ENCODE data around the gene EZR. TPM values are rescaled to one million over a fixed set of nuclear protein-coding genes. Genes with fewer than 3 reads are reported as not detected.
"Not testable (repeated sequence)": the region's sequence is repeated elsewhere in the genome, so short reads cannot be mapped to it uniquely, and the experiment has no call there.

EZR gene
- total RNA-seq, 1 donor from 2014 or later: 254 TPM

- Histone ChIP-seq H3K27me3 (ENCODE audit: insufficient read depth, low read length) (no peaks in the 10 kb centered on the region), H2AFZ (ENCODE audit: low read depth, low read length) (no peak overlapping the region), H3K9me3 (ENCODE audit: insufficient read depth, low read depth, low read length) (no peaks in the 10 kb centered on the region), H3K36me3 (ENCODE audit: insufficient read depth, low read length) (no peaks in the 10 kb centered on the region), H3K4me2 (ENCODE audit: low read length) (no peak overlapping the region), H3K27ac (ENCODE audit: low read depth, low read length) (no peak overlapping the region), H3K4me1 (ENCODE audit: insufficient read depth, low read length) (peaks cover 27% of the 10 kb centered on the region), H4K20me1 (ENCODE audit: insufficient read depth, low read length) (peaks cover 78% of the 10 kb centered on the region), H3K4me3 (ENCODE audit: insufficient read depth, low read depth, low read length) (no peak overlapping the region), H3K9ac (ENCODE audit: low read length) (no peak overlapping the region), H3K79me2 (ENCODE audit: insufficient read depth, low read length) (peaks cover 98% of the 10 kb centered on the region)
- H3K36me3 Mint-ChIP-seq (ENCODE audit: low read depth, unreplicated experiment): peaks cover 4% of the 10 kb centered on the region
- H3K9me3 Mint-ChIP-seq (ENCODE audit: unreplicated experiment): no peaks in the 10 kb centered on the region
- peaks cover 33% of the 10 kb centered on the region for H3K4me1 Mint-ChIP-seq (ENCODE audit: low read depth, unreplicated experiment)
- DNase-seq (ENCODE audit: low read depth) (no peak), FAIRE-seq (no peak)
- no peak overlapping the region for H3K27ac Mint-ChIP-seq (ENCODE audit: unreplicated experiment)
- no peak overlapping the region for H3K4me3 Mint-ChIP-seq (ENCODE audit: unreplicated experiment)
- H3K27me3 Mint-ChIP-seq (ENCODE audit: low read depth, unreplicated experiment): no peaks in the 10 kb centered on the region
- TF ChIP-seq EZH2 (IDR thresholded peaks at IDR 0.05; ENCODE audit: insufficient read depth, low read length) (no peak), CTCF (IDR thresholded peaks at IDR 0.05; ENCODE audit: insufficient read depth, low read depth, low read length) (no peak)
These were observed 23.7 kb downstream of the EZR start for GRCh38 chr6:158795516-158795915.

GRCh38 chr6:158793432-158793831 is 25.7 kb downstream of the EZR start:
- Histone ChIP-seq H3K4me1 (ENCODE audit: insufficient read depth, low read length) (peaks cover 13% of the 10 kb centered on the region), H3K27ac (ENCODE audit: low read depth, low read length) (no peak overlapping the region), H4K20me1 (ENCODE audit: insufficient read depth, low read length) (peaks cover 85% of the 10 kb centered on the region), H3K79me2 (ENCODE audit: insufficient read depth, low read length) (peaks cover 98% of the 10 kb centered on the region), H3K27me3 (ENCODE audit: insufficient read depth, low read length) (no peaks in the 10 kb centered on the region), H3K9ac (ENCODE audit: low read length) (no peak overlapping the region), H2AFZ (ENCODE audit: low read depth, low read length) (no peak overlapping the region), H3K36me3 (ENCODE audit: insufficient read depth, low read length) (peaks cover 11% of the 10 kb centered on the region), H3K4me3 (ENCODE audit: insufficient read depth, low read depth, low read length) (no peak overlapping the region), H3K9me3 (ENCODE audit: insufficient read depth, low read depth, low read length) (no peaks in the 10 kb centered on the region), H3K4me2 (ENCODE audit: low read length) (no peak overlapping the region)
- Mint-ChIP-seq H3K27me3 (ENCODE audit: low read depth, unreplicated experiment) (no peaks in the 10 kb centered on the region), H3K27ac (ENCODE audit: unreplicated experiment) (no peak overlapping the region), H3K9me3 (ENCODE audit: unreplicated experiment) (no peaks in the 10 kb centered on the region), H3K4me1 (ENCODE audit: low read depth, unreplicated experiment) (peaks cover 34% of the 10 kb centered on the region), H3K36me3 (ENCODE audit: low read depth, unreplicated experiment) (peaks cover 5% of the 10 kb centered on the region), H3K4me3 (ENCODE audit: unreplicated experiment) (no peak overlapping the region)
- no peak for FAIRE-seq
- no peak for DNase-seq (ENCODE audit: low read depth)
- TF ChIP-seq CTCF (IDR thresholded peaks at IDR 0.05; ENCODE audit: insufficient read depth, low read depth, low read length) (peak; percentile 61), EZH2 (IDR thresholded peaks at IDR 0.05; ENCODE audit: insufficient read depth, low read length) (no peak)

- H3K4me3 Mint-ChIP-seq (ENCODE audit: unreplicated experiment); H3K4me3 ChIP-seq (ENCODE audit: insufficient read depth, low read depth, low read length); H3K27ac ChIP-seq (ENCODE audit: low read depth, low read length); H3K27me3 ChIP-seq (ENCODE audit: insufficient read depth, low read length); FAIRE-seq; H3K27me3 Mint-ChIP-seq (ENCODE audit: low read depth, unreplicated experiment); H3K4me1 ChIP-seq (ENCODE audit: insufficient read depth, low read length); H2AFZ ChIP-seq (ENCODE audit: low read depth, low read length); H3K9me3 Mint-ChIP-seq (ENCODE audit: unreplicated experiment); H3K4me2 ChIP-seq (ENCODE audit: low read length); DNase-seq (ENCODE audit: low read depth); H3K36me3 Mint-ChIP-seq (ENCODE audit: low read depth, unreplicated experiment); H3K27ac Mint-ChIP-seq (ENCODE audit: unreplicated experiment); H3K9me3 ChIP-seq (ENCODE audit: insufficient read depth, low read depth, low read length); H3K9ac ChIP-seq (ENCODE audit: low read length): not testable (repeated sequence)
- H3K4me1 Mint-ChIP-seq (ENCODE audit: low read depth, unreplicated experiment): peaks cover 28% of the 10 kb centered on the region
- H3K36me3 ChIP-seq (ENCODE audit: insufficient read depth, low read length): peaks cover 16% of the 10 kb centered on the region
- H3K79me2 ChIP-seq (ENCODE audit: insufficient read depth, low read length): peaks cover 96% of the 10 kb centered on the region
- H4K20me1 ChIP-seq (ENCODE audit: insufficient read depth, low read length): peaks cover 78% of the 10 kb centered on the region
These were observed 26.7 kb downstream of the EZR start for GRCh38 chr6:158792505-158792904.
